Activated CD4-positive, alpha-beta T cell treated with anti-CD3 and anti-CD28 coated beads, Interleukin-2, Interleukin-6, amounts not matched to agents 100 ng/mL and 50 ng/mL, durations not matched to agents 16 hours and 8 hours (primary cell): ENCODE results near the gene NHERF1.

Experiments
- DNase-seq: peaks from one replicate; pipeline ENCODE4 v3.0.0-alpha.2; 2020

Gene NHERF1

GRCh38 chr17:74733365-74734122 lies 14.9 kb upstream of the NHERF1 start:
- DNase-seq = no peak

- no peak for DNase-seq
Measured at GRCh38 chr17:74734256-74734655, 14.2 kb upstream of the NHERF1 start.

- DNase-seq = peak; percentile 48
Measured at GRCh38 chr17:74736513-74737298, 11.7 kb upstream of the NHERF1 start, which contains the start of gene RAB37. Gene RAB37 (plus strand): TSS chr17:74737256. CDS start chr17:74737273, 17 bp downstream.

- DNase-seq = peak; percentile 56
Measured at GRCh38 chr17:74737299-74738050, 11.0 kb upstream of the NHERF1 start.

- DNase-seq = peak; percentile 93
Measured at GRCh38 chr17:74738051-74738996, 10.1 kb upstream of the NHERF1 start.

- no peak for DNase-seq
Measured at GRCh38 chr17:74739227-74739831, 9.1 kb upstream of the NHERF1 start.

- no peak for DNase-seq
Measured at GRCh38 chr17:74740173-74740572, 8.3 kb upstream of the NHERF1 start.

GRCh38 chr17:74740641-74741387 lies 7.6 kb upstream of the NHERF1 start:
- DNase-seq = no peak

GRCh38 chr17:74742153-74742515 lies 6.3 kb upstream of the NHERF1 start:
- peak; percentile 85 for DNase-seq

GRCh38 chr17:74742978-74743545 lies 5.4 kb upstream of the NHERF1 start:
- DNase-seq = no peak

GRCh38 chr17:74743755-74744154 lies 4.7 kb upstream of the NHERF1 start:
- DNase-seq = no peak

GRCh38 chr17:74744349-74744713 lies 4.1 kb upstream of the NHERF1 start:
- DNase-seq = no peak

- DNase-seq = peak; percentile 93
Measured at GRCh38 chr17:74744714-74745547, 3.5 kb upstream of the NHERF1 start.

GRCh38 chr17:74745548-74746177 lies 2.8 kb upstream of the NHERF1 start:
- no peak for DNase-seq

- no peak for DNase-seq
Measured at GRCh38 chr17:74746376-74746775, 2.1 kb upstream of the NHERF1 start.

GRCh38 chr17:74746922-74747321 lies 1.5 kb upstream of the NHERF1 start:
- DNase-seq = no peak

- no peak for DNase-seq
Measured at GRCh38 chr17:74748279-74748528, 224 bp upstream of the NHERF1 start.

- peak; percentile 61 for DNase-seq
Measured at GRCh38 chr17:74749279-74750038, 1.0 kb downstream of the NHERF1 start.

GRCh38 chr17:74750039-74750326 lies 1.6 kb downstream of the NHERF1 start:
- DNase-seq = no peak
